HG02981 (cell line): ENCODE results near the gene JAGN1.
"Not testable (repeated sequence)": the region's sequence is repeated elsewhere in the genome, so short reads cannot be mapped to it uniquely, and the experiment has no call there.

Experiments
- ATAC-seq: cut with Tn5 transposase; IDR thresholded peaks from one replicate; pipeline ENCODE4 v1.9.1; 2021; ENCODE audit warnings: mild to moderate bottlenecking, moderate library complexity; ENCODE audit not compliant: unreplicated experiment

JAGN1 gene

GRCh38 chr3:9897408-9898372, 7.3 kb downstream of the JAGN1 start:
- no peak for ATAC-seq

GRCh38 chr3:9898467-9899241, 8.2 kb downstream of the JAGN1 start:
- ATAC-seq, result no peak

- ATAC-seq, result no peak
These were observed 8.9 kb downstream of the JAGN1 start for GRCh38 chr3:9899289-9899791.

DNA sequence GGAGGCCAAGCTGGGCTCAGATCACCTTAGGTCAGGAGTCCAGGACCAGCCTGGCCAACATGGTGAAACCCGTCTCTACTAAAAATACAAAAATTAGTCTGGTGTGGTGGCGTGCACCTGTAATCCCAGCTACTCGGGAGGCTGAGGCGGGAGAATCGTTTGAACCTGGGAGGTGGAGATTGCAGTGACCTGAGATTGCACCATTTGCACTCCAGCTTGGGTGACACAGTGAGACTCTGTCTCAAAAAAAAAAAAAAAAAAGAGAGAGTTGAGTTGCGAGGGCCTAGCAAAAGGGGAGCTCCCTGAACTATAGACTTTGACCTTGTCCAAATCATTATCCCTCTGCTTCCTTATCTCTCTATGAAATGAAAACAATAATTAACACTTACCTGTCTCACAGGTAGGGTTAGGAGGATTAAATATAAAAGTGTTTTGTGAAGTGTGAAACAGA, 10.6 kb downstream of the JAGN1 start:
- ATAC-seq, result not testable (repeated sequence)

- no peak for ATAC-seq
These were observed 11.6 kb downstream of the JAGN1 start for GRCh38 chr3:9901967-9902366.

DNA sequence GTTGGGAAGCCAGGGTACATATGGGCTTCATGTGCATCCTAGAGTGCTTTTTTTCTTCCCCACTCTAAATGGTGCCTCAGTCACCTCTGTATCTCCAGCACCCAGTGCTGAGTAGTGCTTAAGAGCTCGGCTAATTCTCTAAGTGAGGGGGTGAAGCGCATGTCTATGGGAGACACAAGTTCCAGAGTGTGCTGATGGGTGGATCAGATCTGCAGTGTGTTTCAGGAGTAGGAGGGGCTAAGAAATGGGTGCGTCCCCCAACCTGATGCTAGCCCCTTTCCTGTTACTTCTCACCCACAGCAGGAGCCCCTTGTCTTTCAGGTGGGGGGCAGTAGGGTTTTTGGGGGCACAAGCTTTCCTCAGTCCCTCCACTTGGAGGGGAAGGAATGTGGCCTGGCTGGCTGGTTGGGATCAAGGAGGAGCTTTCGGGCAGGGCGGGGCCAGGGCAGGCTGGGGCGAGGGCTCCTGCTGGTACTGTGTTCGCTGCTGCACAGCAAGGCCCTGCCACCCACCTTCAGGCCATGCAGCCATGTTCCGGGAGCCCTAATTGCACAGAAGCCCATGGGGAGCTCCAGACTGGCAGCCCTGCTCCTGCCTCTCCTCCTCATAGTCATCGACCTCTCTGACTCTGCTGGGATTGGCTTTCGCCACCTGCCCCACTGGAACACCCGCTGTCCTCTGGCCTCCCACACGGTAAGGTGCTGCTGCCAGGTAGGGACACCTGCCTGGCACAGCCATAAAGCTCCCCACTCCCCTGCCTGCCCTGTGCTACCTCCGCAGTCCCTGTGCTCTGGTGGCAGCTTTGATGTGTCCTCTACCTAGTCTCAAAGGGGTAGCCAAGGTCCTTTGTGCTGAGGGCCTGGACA, 12.2 kb downstream of the JAGN1 start, which contains the start of gene IL17RE:
IL17RE (plus strand) TSS at position 477 of the 866 bp plus-strand sequence; CDS start at position 562, 85 bp downstream.
- ATAC-seq, result no peak

DNA sequence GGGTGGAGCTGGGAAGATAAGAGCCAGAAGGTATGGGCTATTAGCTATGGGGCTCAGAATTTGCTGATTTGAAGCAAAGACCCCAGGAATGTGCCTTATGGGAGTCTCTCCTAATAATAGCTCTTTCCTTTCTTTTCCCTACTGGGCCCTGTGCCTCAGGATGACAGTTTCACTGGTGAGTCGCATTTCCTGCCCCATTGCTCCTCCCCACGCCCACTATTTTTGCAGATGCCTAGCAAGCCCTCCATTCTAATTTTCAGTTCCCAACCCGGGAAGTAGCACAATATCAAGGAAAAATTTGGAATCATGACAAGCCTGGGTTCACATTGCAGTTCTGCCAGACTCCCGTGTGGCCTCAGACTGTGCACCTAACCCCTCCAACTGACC, 12.8 kb downstream of the JAGN1 start:
- no peak for ATAC-seq

GRCh38 chr3:9903904-9904303, 13.5 kb downstream of the JAGN1 start:
- ATAC-seq, result no peak

- no peak for ATAC-seq
These were observed 16.1 kb downstream of the JAGN1 start for GRCh38 chr3:9906480-9906879.

- no peak for ATAC-seq
These were observed 17.9 kb downstream of the JAGN1 start for GRCh38 chr3:9908286-9908685.

DNA sequence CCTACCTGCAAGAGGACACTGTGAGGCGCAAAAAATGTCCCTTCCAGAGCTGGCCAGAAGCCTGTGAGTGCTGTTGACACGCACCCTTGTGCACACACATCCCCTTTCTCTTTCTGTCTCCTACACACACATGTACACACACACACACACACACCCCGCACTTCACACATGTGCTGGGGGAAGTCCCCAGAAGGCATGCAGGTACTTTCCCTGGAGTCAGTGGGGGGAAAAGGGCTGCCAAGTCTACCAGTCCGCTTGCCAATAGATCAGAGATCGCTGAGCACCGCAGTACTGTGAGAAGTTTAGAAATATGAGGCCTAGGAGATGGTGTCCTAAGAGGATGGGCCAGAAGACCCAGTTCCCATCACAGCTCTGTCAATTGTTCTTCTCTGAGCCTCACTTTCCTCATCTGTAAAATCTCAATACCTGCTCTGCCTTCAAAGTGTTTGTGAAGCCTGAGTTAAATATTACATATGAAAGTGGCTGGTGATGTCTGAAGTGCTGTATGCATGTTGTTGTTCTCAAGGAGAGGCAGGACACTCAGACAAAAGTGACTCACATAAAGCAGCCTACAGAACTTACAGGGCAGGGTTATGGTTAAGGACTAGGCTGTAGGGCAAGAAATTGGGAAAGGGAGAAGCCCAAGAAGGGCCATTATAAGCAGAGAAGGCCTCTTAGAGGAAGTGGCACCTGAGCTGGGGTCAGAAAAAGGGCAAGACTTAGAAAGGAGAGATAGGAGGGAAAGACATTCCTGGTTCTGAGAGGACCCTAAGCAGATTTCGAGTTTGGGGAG, 19.0 kb downstream of the JAGN1 start:
- ATAC-seq, result no peak

DNA sequence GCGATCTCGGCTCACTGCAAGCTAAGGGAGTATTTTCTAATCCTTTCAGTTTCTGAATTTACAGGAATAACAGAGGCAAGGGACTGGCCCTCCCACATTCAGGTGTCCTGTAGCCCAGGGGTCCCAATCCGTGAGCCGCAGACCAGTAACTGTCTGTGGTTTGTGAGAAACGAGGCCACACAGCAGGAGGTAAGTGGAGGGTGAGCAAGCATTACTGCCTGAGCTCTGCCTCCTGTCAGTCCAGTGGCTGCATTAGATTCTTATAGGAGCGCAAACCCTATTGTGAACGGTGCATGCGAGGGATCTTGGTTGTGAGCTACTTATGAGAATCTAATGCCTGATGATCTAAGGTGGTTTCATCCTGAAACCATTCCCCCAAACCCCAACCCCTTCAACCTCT, 21.5 kb downstream of the JAGN1 start:
- ATAC-seq, result no peak

GRCh38 chr3:9912294-9912935, 22.0 kb downstream of the JAGN1 start:
- ATAC-seq, result no peak

DNA sequence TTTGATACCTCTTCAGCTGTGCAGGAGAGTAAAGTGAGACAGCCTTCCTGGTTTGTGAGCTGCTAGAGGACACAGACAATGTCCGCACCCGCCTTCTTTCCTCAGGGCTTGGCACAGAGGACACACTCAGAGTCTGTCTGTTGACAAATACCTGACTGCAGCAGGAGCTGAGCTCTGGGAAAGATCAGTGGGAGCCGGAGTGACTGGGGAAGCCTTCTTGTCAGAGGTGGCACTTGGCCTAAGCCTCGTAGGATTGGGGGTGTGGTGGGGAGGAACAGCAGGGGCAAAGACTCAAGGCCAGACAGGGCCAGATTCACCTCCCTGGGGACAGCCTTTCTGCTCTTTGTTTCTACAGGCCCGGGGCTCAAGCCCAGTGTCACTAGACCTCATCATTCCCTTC, 23.2 kb downstream of the JAGN1 start:
- ATAC-seq, result no peak

DNA sequence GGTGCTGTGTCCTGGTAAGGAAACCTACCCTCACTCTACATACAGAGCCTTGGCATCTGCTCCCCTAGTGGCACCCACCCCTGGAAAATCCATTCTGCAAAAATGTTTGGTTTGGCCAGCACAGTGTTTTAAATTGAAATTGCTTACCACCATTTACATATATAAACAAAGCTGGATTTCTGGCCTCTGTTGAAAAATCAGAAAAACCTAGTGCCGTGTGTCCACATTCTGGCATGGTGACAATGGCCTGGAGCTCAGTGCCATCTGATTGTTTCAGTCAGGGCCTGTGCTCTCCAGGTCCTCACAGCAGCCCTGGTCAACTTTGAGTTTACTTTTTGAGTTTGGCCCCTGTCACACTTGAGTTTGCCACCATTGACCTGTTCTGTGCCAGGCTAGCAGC, 23.6 kb downstream of the JAGN1 start:
- ATAC-seq, result no peak

DNA sequence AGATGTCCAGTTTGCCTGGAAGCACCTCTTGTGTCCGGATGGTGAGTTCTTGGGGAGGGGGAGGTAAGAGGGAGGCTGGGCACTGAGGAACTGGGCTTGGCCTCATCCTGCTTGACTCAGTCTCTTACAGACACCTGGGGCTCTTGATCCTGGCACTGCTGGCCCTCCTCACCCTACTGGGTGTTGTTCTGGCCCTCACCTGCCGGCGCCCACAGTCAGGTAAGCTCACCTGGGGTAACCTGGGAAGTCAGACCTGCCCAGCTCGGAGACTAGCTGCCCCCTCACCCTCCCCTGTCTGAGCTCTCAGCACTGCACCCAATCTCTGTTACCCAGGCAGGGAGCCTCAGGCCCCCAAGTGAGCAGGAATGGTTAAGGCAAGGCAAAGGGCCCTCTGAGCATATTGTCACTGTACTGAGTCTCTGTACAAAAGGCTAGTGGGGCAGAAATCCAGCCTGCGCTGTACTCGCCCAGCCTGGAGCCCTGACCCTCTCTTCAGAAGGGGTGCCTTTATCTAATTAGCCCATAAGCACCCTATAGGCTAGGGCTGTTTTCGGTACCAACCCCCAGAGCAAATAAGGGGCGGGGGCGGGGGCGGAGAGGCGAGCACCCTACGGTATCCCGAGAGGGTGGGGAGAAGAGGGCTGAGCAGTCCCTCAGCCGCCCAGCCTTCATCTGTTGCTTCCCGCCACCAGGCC, 24.3 kb downstream of the JAGN1 start:
- no peak for ATAC-seq

DNA sequence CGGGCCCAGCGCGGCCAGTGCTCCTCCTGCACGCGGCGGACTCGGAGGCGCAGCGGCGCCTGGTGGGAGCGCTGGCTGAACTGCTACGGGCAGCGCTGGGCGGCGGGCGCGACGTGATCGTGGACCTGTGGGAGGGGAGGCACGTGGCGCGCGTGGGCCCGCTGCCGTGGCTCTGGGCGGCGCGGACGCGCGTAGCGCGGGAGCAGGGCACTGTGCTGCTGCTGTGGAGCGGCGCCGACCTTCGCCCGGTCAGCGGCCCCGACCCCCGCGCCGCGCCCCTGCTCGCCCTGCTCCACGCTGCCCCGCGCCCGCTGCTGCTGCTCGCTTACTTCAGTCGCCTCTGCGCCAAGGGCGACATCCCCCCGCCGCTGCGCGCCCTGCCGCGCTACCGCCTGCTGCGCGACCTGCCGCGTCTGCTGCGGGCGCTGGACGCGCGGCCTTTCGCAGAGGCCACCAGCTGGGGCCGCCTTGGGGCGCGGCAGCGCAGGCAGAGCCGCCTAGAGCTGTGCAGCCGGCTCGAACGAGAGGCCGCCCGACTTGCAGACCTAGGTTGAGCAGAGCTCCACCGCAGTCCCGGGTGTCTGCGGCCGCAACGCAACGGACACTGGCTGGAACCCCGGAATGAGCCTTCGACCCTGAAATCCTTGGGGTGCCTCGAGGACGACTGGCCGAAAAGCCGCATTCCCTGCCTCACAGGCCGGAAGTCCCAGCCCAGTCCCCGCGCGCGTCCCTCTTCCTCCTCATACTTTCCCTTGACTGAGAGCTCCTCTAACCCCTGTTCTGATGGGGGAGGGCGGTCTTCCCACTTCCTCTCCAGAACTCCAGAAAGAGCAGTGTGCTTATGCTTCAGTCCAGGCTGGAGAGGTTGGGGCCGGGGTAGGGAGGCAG, 25.1 kb downstream of the JAGN1 start:
- ATAC-seq, result no peak

DNA sequence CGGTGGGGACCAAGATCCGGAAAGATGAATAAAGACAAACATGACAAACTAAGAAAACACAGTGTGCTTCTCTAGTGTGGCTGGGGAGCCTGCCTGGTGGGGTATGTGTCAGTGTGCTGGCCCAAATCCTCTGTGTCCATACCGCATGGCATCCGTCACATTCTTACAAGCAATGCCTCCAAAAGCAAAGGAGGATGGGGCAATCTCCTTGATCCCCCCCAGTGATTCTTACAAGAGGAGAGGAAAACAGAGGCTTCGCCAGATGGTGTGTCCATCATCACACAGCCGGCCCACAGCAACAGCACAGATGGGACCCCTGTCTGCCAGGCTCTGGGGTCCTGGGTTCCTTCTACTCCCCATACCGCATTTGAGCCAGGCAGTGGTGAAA, 25.9 kb downstream of the JAGN1 start:
- no peak for ATAC-seq
